GM12801 (cell line): ENCODE measurements around the gene IL17F.

Experiments used
- CTCF ChIP-seq: IDR thresholded peaks from one replicate; pipeline ENCODE4 v1.5.1; 2011; ENCODE audit warnings: control low read depth; ENCODE audit not compliant: insufficient read length; ENCODE audit errors: extremely low read depth

IL17F gene

GRCh38 chr6:52217761-52218160 is 26.5 kb downstream of the IL17F start:
- TF ChIP-seq CTCF, result no peak

GRCh38 chr6:52216932-52217575 is 27.2 kb downstream of the IL17F start:
- TF ChIP-seq CTCF, result no peak

- no peak for TF ChIP-seq CTCF
Observed at GRCh38 chr6:52215787-52216186, 28.5 kb downstream of the IL17F start.

- TF ChIP-seq CTCF, result no peak
Observed at GRCh38 chr6:52213127-52213526, 31.2 kb downstream of the IL17F start.

GRCh38 chr6:52210227-52210626 is 34.1 kb downstream of the IL17F start:
- TF ChIP-seq CTCF, result no peak

GRCh38 chr6:52209770-52210169 is 34.5 kb downstream of the IL17F start:
- no peak for TF ChIP-seq CTCF

GRCh38 chr6:52208612-52209011 is 35.7 kb downstream of the IL17F start:
- no peak for TF ChIP-seq CTCF
